Colonic mucosa (tissue), 4 donors: Measurements from ENCODE around the gene AJUBA. TPM values are rescaled to one million over a fixed set of nuclear protein-coding genes. Genes with fewer than 3 reads are reported as not detected.

ENCODE experiments used
- DNase-seq: peaks from one replicate; pipeline ENCODE4 v3.0.0-alpha.2; 2020
- H3K27ac ChIP-seq: fragments of 200-600 bp; one replicate; pipeline ENCODE4 v1.8.0; 2021
- H3K27me3 ChIP-seq: fragments of 200-600 bp; one replicate; pipeline ENCODE4 v1.8.0; 2021
- H3K36me3 ChIP-seq: fragments of 200-600 bp; one replicate; pipeline ENCODE4 v1.8.0; 2021
- H3K4me1 ChIP-seq: fragments of 200-600 bp; one replicate; pipeline ENCODE4 v1.8.0; 2021; ENCODE audit warnings: mild to moderate bottlenecking
- H3K4me3 ChIP-seq: fragments of 200-600 bp; one replicate; pipeline ENCODE4 v1.8.0; 2021
- H3K9ac ChIP-seq, 2 donors: one replicate each; pipeline ENCODE4 v1.7.0; 2013; ENCODE audit warnings: control low read depth in 2 of 2, low read depth in 2 of 2, low read length in 2 of 2
- H3K9me3 ChIP-seq: fragments of 200-600 bp; one replicate; pipeline ENCODE4 v1.8.0; 2021
- CTCF ChIP-seq: fragments of 200-600 bp; IDR thresholded peaks from one replicate; pipeline ENCODE4 v1.8.0; 2022; ENCODE audit warnings: antibody characterized with exemption, mild to moderate bottlenecking
- intact Hi-C: fragments of 100-400 bp; cut with DNase I; formaldehyde crosslinking; loops from one replicate; pipeline ENCODE4 v1.14.1; 2022
- total RNA-seq, 2 donors: library from RNA; stranded (reverse); fragmentation: NEBNext Ultra II Directional in 1 of 2; extraction: Animal tissue kit (Norgen Biotek cat#: 25700) in 1 of 2; gene quantifications; one replicate each; pipeline ENCODE4 v1.2.1, GENCODE V29; 2021
- donor health status: healthy.
- donor health status: DM: no; HTN: no; CAD: no.
- donor health status: DM: no; HTN: no; CAD: no.

The AJUBA gene
- total RNA-seq, 2 donors from 2014 or later, result 4.1 to 6.7 TPM

- peak; percentile 95 for TF ChIP-seq CTCF
- Histone ChIP-seq H3K9me3 (no peaks in the 10 kb centered on the region), H3K4me1 (no peaks in the 10 kb centered on the region), H3K36me3 (no peaks in the 10 kb centered on the region), H3K27ac (no peak overlapping the region), H3K27me3 (peaks cover 6% of the 10 kb centered on the region), H3K4me3 (no peak overlapping the region), H3K9ac (peak overlapping the region in 1 of 2 donors; percentile 26)
- DNase-seq, result peak; percentile 93
- intact Hi-C loops, result loop anchor here (2.0 kb wide), 1 partner anchor 72 kb away; no protein-coding TSS in a partner anchor
These were observed 4.2 kb upstream of the AJUBA start for GRCh38 chr14:22986508-22987054.

GRCh38 chr14:22985894-22986507 is 3.6 kb upstream of the AJUBA start:
- DNase-seq, result no peak
- Histone ChIP-seq H3K4me1 (peaks cover 3% of the 10 kb centered on the region), H3K4me3 (no peak overlapping the region), H3K27ac (no peak overlapping the region), H3K9me3 (no peaks in the 10 kb centered on the region), H3K36me3 (no peaks in the 10 kb centered on the region), H3K27me3 (peaks cover 12% of the 10 kb centered on the region), H3K9ac (no peak overlapping the region)
- intact Hi-C loops, result loop anchor here (2.0 kb wide), 1 partner anchor 73 kb away; no protein-coding TSS in a partner anchor
- TF ChIP-seq CTCF, result no peak

- no peaks in the 10 kb centered on the region for H3K9me3 ChIP-seq
- intact Hi-C loops, result no loop called here
- H3K36me3 ChIP-seq, result no peaks in the 10 kb centered on the region
- peaks cover 3% of the 10 kb centered on the region for H3K4me1 ChIP-seq
- no peak for DNase-seq
- TF ChIP-seq CTCF, result no peak
- H3K9ac ChIP-seq, result no peak overlapping the region
- H3K27me3 ChIP-seq, result peaks cover 14% of the 10 kb centered on the region
- H3K4me3 ChIP-seq, result no peak overlapping the region
- no peak overlapping the region for H3K27ac ChIP-seq
These were observed 2.8 kb upstream of the AJUBA start for GRCh38 chr14:22984959-22985658.

- peak overlapping the region; percentile 40 for H3K27ac ChIP-seq
- H3K27me3 ChIP-seq, result peaks cover 14% of the 10 kb centered on the region
- peak overlapping the region; percentile 82 to 83 for H3K9ac ChIP-seq
- intact Hi-C loops, result loop anchor here (2.0 kb wide), 1 partner anchor 423 kb away; no protein-coding TSS in a partner anchor
- peaks cover 19% of the 10 kb centered on the region for H3K4me1 ChIP-seq
- DNase-seq, result no peak
- no peak for TF ChIP-seq CTCF
- H3K4me3 ChIP-seq, result peak overlapping the region; percentile 69
- H3K36me3 ChIP-seq, result no peaks in the 10 kb centered on the region
- H3K9me3 ChIP-seq, result no peaks in the 10 kb centered on the region
These were observed 375 bp downstream of the AJUBA start for GRCh38 chr14:22981876-22982476.

GRCh38 chr14:22981090-22981875 is 1.1 kb downstream of the AJUBA start:
- H3K9me3 ChIP-seq, result no peaks in the 10 kb centered on the region
- no peak overlapping the region for H3K27ac ChIP-seq
- H3K9ac ChIP-seq, result peak overlapping the region; percentile 82 to 83
- intact Hi-C loops, result no loop called here
- no peak for TF ChIP-seq CTCF
- peaks cover 26% of the 10 kb centered on the region for H3K4me1 ChIP-seq
- H3K36me3 ChIP-seq, result no peaks in the 10 kb centered on the region
- no peak for DNase-seq
- peaks cover 14% of the 10 kb centered on the region for H3K27me3 ChIP-seq
- peak overlapping the region; percentile 69 for H3K4me3 ChIP-seq
